H9 (cell line): ENCODE data around the gene LHFPL2. TPM values are rescaled to one million over a fixed set of nuclear protein-coding genes. Genes with fewer than 3 reads are reported as not detected.
A peak's percentile ranks its signal among the peaks of the same experiment; 100 is the strongest.

Experiments
- DNase-seq: peaks from one replicate; pipeline ENCODE4 v3.0.0-alpha.2; 2017
- H2AFZ ChIP-seq: one replicate; pipeline ENCODE4 v1.6.1; 2013; ENCODE audit warnings: mild to moderate bottlenecking, low read length, control low read depth, moderate library complexity
- H2AK5ac ChIP-seq: 2 replicates; pipeline ENCODE4 v1.6.1; 2013; ENCODE audit warnings: low read length, control low read depth, mixed read lengths; ENCODE audit not compliant: insufficient read length
- H2BK120ac ChIP-seq: one replicate; pipeline ENCODE4 v1.6.1; 2013; ENCODE audit warnings: low read depth, mild to moderate bottlenecking, low read length, control low read depth, inconsistent platforms; ENCODE audit not compliant: poor library complexity, severe bottlenecking
- H2BK12ac ChIP-seq: 2 replicates; pipeline ENCODE4 v1.6.1; 2013; ENCODE audit warnings: low read length, control low read depth, mixed read lengths, low read depth; ENCODE audit not compliant: insufficient read length
- H2BK15ac ChIP-seq: 2 replicates; pipeline ENCODE4 v1.6.1; 2013; ENCODE audit warnings: low read depth, low read length, control low read depth
- H2BK20ac ChIP-seq: one replicate; pipeline ENCODE4 v1.6.1; 2013; ENCODE audit warnings: low read depth, mild to moderate bottlenecking, low read length, control low read depth, inconsistent platforms; ENCODE audit not compliant: poor library complexity, severe bottlenecking
- H2BK5ac ChIP-seq: 2 replicates; pipeline ENCODE4 v1.6.1; 2013; ENCODE audit warnings: low read length, control low read depth, mixed read lengths; ENCODE audit not compliant: insufficient read length
- H3K14ac ChIP-seq: 2 replicates; pipeline ENCODE4 v1.6.1; 2013; ENCODE audit warnings: low read length, control low read depth; ENCODE audit not compliant: insufficient read depth
- H3K18ac ChIP-seq: 2 replicates; pipeline ENCODE4 v1.6.1; 2013; ENCODE audit warnings: low read depth, mild to moderate bottlenecking, mixed read lengths, low read length, control low read depth; ENCODE audit not compliant: insufficient read length
- H3K23ac ChIP-seq: 2 replicates; pipeline ENCODE4 v1.6.1; 2013; ENCODE audit warnings: low read length, control low read depth, mixed read lengths, low read depth; ENCODE audit not compliant: insufficient read length
- H3K23me2 ChIP-seq: 2 replicates; pipeline ENCODE4 v1.6.1; 2013; ENCODE audit warnings: low read depth, mild to moderate bottlenecking, mixed read lengths, low read length, control low read depth; ENCODE audit not compliant: insufficient read length, poor library complexity, severe bottlenecking
- H3K27ac ChIP-seq: 2 replicates; pipeline ENCODE4 v1.5.1; 2013; ENCODE audit warnings: low read length, control low read depth, mixed read lengths, low read depth; ENCODE audit not compliant: insufficient read length
- H3K27me3 ChIP-seq: 2 replicates; pipeline ENCODE4 v1.6.1; 2013; ENCODE audit warnings: low read length, control low read depth, inconsistent platforms; ENCODE audit not compliant: insufficient read depth
- H3K4ac ChIP-seq: 2 replicates; pipeline ENCODE4 v1.6.1; 2013; ENCODE audit warnings: low read depth, mild to moderate bottlenecking, control low read depth, inconsistent platforms, low read length, moderate library complexity
- H3K4me1 ChIP-seq: 2 replicates; pipeline ENCODE4 v1.6.1; 2013; ENCODE audit warnings: low read length, control low read depth, inconsistent platforms; ENCODE audit not compliant: insufficient read depth
- H3K4me2 ChIP-seq: 2 replicates; pipeline ENCODE4 v1.6.1; 2013; ENCODE audit warnings: low read length, control low read depth, mixed read lengths; ENCODE audit not compliant: insufficient read length, insufficient read depth
- H3K56ac ChIP-seq: 2 replicates; pipeline ENCODE4 v1.6.1; 2013; ENCODE audit warnings: low read depth, mild to moderate bottlenecking, mixed read lengths, low read length, control low read depth; ENCODE audit not compliant: insufficient read length
- H3K79me1 ChIP-seq: 2 replicates; pipeline ENCODE4 v1.6.1; 2013; ENCODE audit warnings: low read depth, mild to moderate bottlenecking, moderate library complexity, low read length, control low read depth, inconsistent platforms; ENCODE audit not compliant: insufficient read depth, poor library complexity, severe bottlenecking
- H3K79me2 ChIP-seq: 2 replicates; pipeline ENCODE4 v1.6.1; 2013; ENCODE audit warnings: low read length, control low read depth, inconsistent platforms; ENCODE audit not compliant: insufficient read depth
- H3K9ac ChIP-seq: 2 replicates; pipeline ENCODE4 v1.6.1; 2013; ENCODE audit warnings: low read length, control low read depth, mixed read lengths; ENCODE audit not compliant: insufficient read length; ENCODE audit errors: extremely low read depth
- H3K9me3 ChIP-seq: one replicate; pipeline ENCODE4 v1.6.1; 2013; ENCODE audit warnings: low read depth, low read length, inconsistent platforms; ENCODE audit not compliant: control insufficient read depth
- H3T11ph ChIP-seq: one replicate; pipeline ENCODE4 v1.6.1; 2013; ENCODE audit warnings: mild to moderate bottlenecking, low read length, control low read depth, inconsistent platforms
- H4K20me1 ChIP-seq: one replicate; pipeline ENCODE4 v1.6.1; 2013; ENCODE audit not compliant: control insufficient read depth, insufficient read length, insufficient read depth
- H4K5ac ChIP-seq: 2 replicates; pipeline ENCODE4 v1.6.1; 2013; ENCODE audit warnings: low read depth, mild to moderate bottlenecking, mixed read lengths, low read length, control low read depth; ENCODE audit not compliant: insufficient read length
- H4K8ac ChIP-seq: replicated peaks from 2 replicates; pipeline ENCODE4 v1.6.1; 2013; ENCODE audit warnings: low read length, control low read depth, mixed read lengths, low read depth; ENCODE audit not compliant: insufficient read length
- H4K91ac ChIP-seq: 2 replicates; pipeline ENCODE4 v1.6.1; 2013; ENCODE audit warnings: low read depth, mild to moderate bottlenecking, moderate library complexity, mixed read lengths, low read length, control low read depth; ENCODE audit not compliant: insufficient read length
- H3K27ac Mint-ChIP-seq, 3 experiments: 2 replicates in 2 of 3; 3 replicates in 1 of 3; pipeline ENCODE4 v1.8.0; 2020 to 2021; ENCODE audit warnings: mixed read lengths in 3 of 3, mild to moderate bottlenecking in 1 of 3, moderate library complexity in 1 of 3
- H3K27me3 Mint-ChIP-seq: 2 replicates; pipeline ENCODE4 v1.8.0; 2021; ENCODE audit warnings: low read depth, mild to moderate bottlenecking, moderate library complexity, mixed read lengths
- H3K36me3 Mint-ChIP-seq, 3 experiments: 2 replicates in 2 of 3; 3 replicates in 1 of 3; pipeline ENCODE4 v1.8.0; 2020 to 2021; ENCODE audit warnings: low read depth in 3 of 3, mixed read lengths in 3 of 3; ENCODE audit not compliant: insufficient read depth in 1 of 3
- H3K4me1 Mint-ChIP-seq, 2 experiments: 2 replicates each; pipeline ENCODE4 v1.8.0; 2020; ENCODE audit warnings: mixed read lengths in 2 of 2
- H3K4me3 Mint-ChIP-seq, 2 experiments: 2 replicates in 1 of 2; 3 replicates in 1 of 2; pipeline ENCODE4 v1.8.0; 2020 to 2021; ENCODE audit warnings: mild to moderate bottlenecking in 2 of 2, mixed read lengths in 2 of 2, moderate library complexity in 1 of 2
- H3K9me3 Mint-ChIP-seq, 2 experiments: 2 replicates in 1 of 2; 3 replicates in 1 of 2; pipeline ENCODE4 v1.8.0; 2020; ENCODE audit warnings: mild to moderate bottlenecking in 2 of 2, mixed read lengths in 2 of 2, moderate library complexity in 1 of 2
- CTCF ChIP-seq: fragments of 200-600 bp; sonication (generic); conservative IDR thresholded peaks from 3 replicates; pipeline ENCODE4 v1.8.0; 2021; ENCODE audit warnings: antibody characterized with exemption, mild to moderate bottlenecking
- WGBS: extraction: QIAGEN DNeasy Blood & Tissue Kit; methylation state at CpG from one replicate; pipeline ENCODE4 v1.1.7; 2013; ENCODE audit warnings: missing lambda C conversion rate, low lambda C conversion rate, mixed read lengths; ENCODE audit not compliant: insufficient read length; ENCODE audit errors: extremely low coverage; 5-methylcytosine and 5-hydroxymethylcytosine counted together
- total RNA-seq: library from RNA; stranded (reverse); gene quantifications from 2 replicates; pipeline ENCODE4 v1.2.1, GENCODE V29; 2021

LHFPL2 gene
- total RNA-seq, 1 experiment from 2014 or later: 26.3 TPM

GRCh38 chr5:78636682-78637081 is 11.9 kb downstream of the LHFPL2 start:
- no peak overlapping the region for H2AK5ac ChIP-seq
- H3K9ac ChIP-seq: no peak overlapping the region
- no peak overlapping the region for H3T11ph ChIP-seq
- no peaks in the 10 kb centered on the region for H3K9me3 Mint-ChIP-seq
- H3K79me2 ChIP-seq: peaks cover 50% of the 10 kb centered on the region; the same call in 1 of the 2 replicates
- TF ChIP-seq CTCF: no peak
- H3K4me2 ChIP-seq: no peak overlapping the region
- peaks cover 5% of the 10 kb centered on the region for H3K79me1 ChIP-seq
- H3K27me3 ChIP-seq: no peaks in the 10 kb centered on the region
- H3K4me1 Mint-ChIP-seq: peaks cover 30 to 36% of the 10 kb centered on the region in 2 experiments
- WGBS: no CpG with 5 or more reads among the region's 1 CpG
- H3K27ac Mint-ChIP-seq: 0 out of 7 replicates have a peak overlapping the region, but pooled peaks of 1 of the 3 experiments have one; percentile 41
- no peak overlapping the region for H3K56ac ChIP-seq
- H3K4me3 Mint-ChIP-seq: no peak overlapping the region
- no peaks in the 10 kb centered on the region for H3K27me3 Mint-ChIP-seq
- no peaks in the 10 kb centered on the region for H3K23me2 ChIP-seq
- peaks cover 18 to 35% (median 24%) of the 10 kb centered on the region in 3 experiments for H3K36me3 Mint-ChIP-seq
- DNase-seq: no peak
- no peak overlapping the region for H2BK5ac ChIP-seq
- H3K18ac ChIP-seq: no peak overlapping the region
- H3K23ac ChIP-seq: no peak overlapping the region
- H2BK20ac ChIP-seq: no peak overlapping the region
- H3K4ac ChIP-seq: no peak overlapping the region
- no peak overlapping the region for H2BK120ac ChIP-seq
- no peak overlapping the region for H4K91ac ChIP-seq
- no peaks in the 10 kb centered on the region for H4K20me1 ChIP-seq
- no peak overlapping the region for H3K14ac ChIP-seq
- H2BK15ac ChIP-seq: no peak overlapping the region
- no peaks in the 10 kb centered on the region for H3K9me3 ChIP-seq
- H3K27ac ChIP-seq: no peak overlapping the region
- H3K4me1 ChIP-seq: peaks cover 15% of the 10 kb centered on the region; the same call in 1 of the 2 replicates
- H2BK12ac ChIP-seq: no peak overlapping the region
- no peak overlapping the region for H2AFZ ChIP-seq
- H4K8ac ChIP-seq: no peak overlapping the region
- no peak overlapping the region for H4K5ac ChIP-seq
